ENCODE measurements around the gene TEX261. TPM values are rescaled to one million over a fixed set of nuclear protein-coding genes. Genes with fewer than 3 reads are reported as not detected.

The TEX261 gene
- total and polyA plus RNA-seq, 2 of the 8 experiments (the other 6 are each of a cell fraction or from before 2014, with no cell fraction given) = 25.2 to 30.1 TPM

DNA sequence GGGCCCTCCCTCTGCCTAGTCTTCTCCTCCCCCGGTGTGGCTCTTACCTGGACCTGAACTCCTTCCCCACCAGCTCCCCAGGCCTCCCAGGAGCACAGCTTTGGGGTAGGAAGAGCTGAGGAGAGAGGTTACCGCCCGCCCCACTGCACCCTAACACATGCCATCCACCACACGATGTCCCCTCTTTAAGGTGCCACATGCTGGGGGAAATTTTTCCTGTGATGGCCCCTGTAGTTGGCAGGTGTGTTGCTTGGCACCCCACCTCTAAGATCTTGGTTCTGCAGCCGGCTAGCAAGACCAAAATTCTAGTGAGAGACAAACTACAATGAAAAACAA is 6.9 kb upstream of the TEX261 start:
- Histone ChIP-seq H3K4me2 (ENCODE audit: insufficient read depth in 1 of 2, low read depth in 2 of 2, low read length in 2 of 2) (peak overlapping the region; percentile 17 to 67; a peak in 1 of 4 replicates), H3K23me2 (ENCODE audit: low read depth, low read length) (no peaks in the 10 kb centered on the region; the same call in 1 of the 2 replicates)
- TF ChIP-seq RAD21 (IDR thresholded peaks at IDR 0.05 in 1 of 2, conservative IDR thresholded peaks at IDR 0.05 in 1 of 2; ENCODE audit: low read depth in 2 of 2, low read length in 2 of 2) (no peak), CREB1 (IDR thresholded peaks at IDR 0.05) (no peak), SP2 (IDR thresholded peaks at IDR 0.05; ENCODE audit: low read length) (no peak), POLR2AphosphoS5 (IDR thresholded peaks at IDR 0.05; ENCODE audit: low read depth, low read length) (no peak), SIRT6 (IDR thresholded peaks at IDR 0.05; ENCODE audit: low read length) (no peak), SRF (IDR thresholded peaks at IDR 0.05; ENCODE audit: low read depth, low read length) (no peak), CBX8 (IDR thresholded peaks at IDR 0.05; ENCODE audit: borderline replicate concordance, low read depth, low read length) (no peak), CEBPB (IDR thresholded peaks at IDR 0.05; ENCODE audit: low read depth, low read length) (no peak)
- TF ChIP-seq, protein P1, sequence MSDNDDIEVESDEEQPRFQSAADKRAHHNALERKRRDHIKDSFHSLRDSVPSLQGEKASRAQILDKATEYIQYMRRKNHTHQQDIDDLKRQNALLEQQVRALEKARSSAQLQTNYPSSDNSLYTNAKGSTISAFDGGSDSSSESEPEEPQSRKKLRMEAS (IDR thresholded peaks at IDR 0.05) = peak; percentile 61; the same call in 1 of the 2 replicates
- TF ChIP-seq, protein P2, sequence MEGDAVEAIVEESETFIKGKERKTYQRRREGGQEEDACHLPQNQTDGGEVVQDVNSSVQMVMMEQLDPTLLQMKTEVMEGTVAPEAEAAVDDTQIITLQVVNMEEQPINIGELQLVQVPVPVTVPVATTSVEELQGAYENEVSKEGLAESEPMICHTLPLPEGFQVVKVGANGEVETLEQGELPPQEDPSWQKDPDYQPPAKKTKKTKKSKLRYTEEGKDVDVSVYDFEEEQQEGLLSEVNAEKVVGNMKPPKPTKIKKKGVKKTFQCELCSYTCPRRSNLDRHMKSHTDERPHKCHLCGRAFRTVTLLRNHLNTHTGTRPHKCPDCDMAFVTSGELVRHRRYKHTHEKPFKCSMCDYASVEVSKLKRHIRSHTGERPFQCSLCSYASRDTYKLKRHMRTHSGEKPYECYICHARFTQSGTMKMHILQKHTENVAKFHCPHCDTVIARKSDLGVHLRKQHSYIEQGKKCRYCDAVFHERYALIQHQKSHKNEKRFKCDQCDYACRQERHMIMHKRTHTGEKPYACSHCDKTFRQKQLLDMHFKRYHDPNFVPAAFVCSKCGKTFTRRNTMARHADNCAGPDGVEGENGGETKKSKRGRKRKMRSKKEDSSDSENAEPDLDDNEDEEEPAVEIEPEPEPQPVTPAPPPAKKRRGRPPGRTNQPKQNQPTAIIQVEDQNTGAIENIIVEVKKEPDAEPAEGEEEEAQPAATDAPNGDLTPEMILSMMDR (IDR thresholded peaks at IDR 0.05; ENCODE audit: control extremely low read depth in 1 of 3, insufficient read depth in 1 of 3, low read depth in 1 of 3, low read length in 3 of 3) = no peak

More for the DNA sequence above, 6.9 kb upstream of the TEX261 start:
- peak overlapping the region; percentile 83 for H3K18ac ChIP-seq (ENCODE audit: extremely low read depth, low read length)
- H3K23ac ChIP-seq (ENCODE audit: insufficient read length) = no peak overlapping the region
- H3K79me1 ChIP-seq (ENCODE audit: low read depth, low read length) = no peaks in the 10 kb centered on the region
- H4K8ac ChIP-seq (ENCODE audit: extremely low read depth, insufficient read depth, low read length) = 0 out of 2 replicates have a peak overlapping the region, but pooled peaks have one; percentile 26
- peaks cover 3 to 11% (median 7%) of the 10 kb centered on the region in 4 experiments; a peak in 5 of 7 replicates for H3K4me1 ChIP-seq (replicated peaks in 1 of 4; ENCODE audit: control insufficient read depth in 3 of 4, insufficient read depth in 4 of 4, low read length in 3 of 4)
- no peak overlapping the region for H3K9ac ChIP-seq (replicated peaks in 1 of 4; ENCODE audit: extremely low read depth in 1 of 4, low read depth in 3 of 4, low read length in 3 of 4)
- no peak overlapping the region for H2BK120ac ChIP-seq (replicated peaks; ENCODE audit: low read depth, low read length)
- 84% methylated on average over 5 of the region's 5 CpGs; no CpG with 5 or more reads in 1 of the 2 experiments for WGBS, 2 experiments (ENCODE audit: extremely low coverage in 1 of 2, insufficient coverage in 1 of 2, insufficient read length in 1 of 2, insufficient replicate concordance in 2 of 2, low coverage in 1 of 2, low lambda C conversion rate in 2 of 2, missing lambda C conversion rate in 1 of 2)
- FAIRE-seq = no peak
- ChIA-PET POLR2A (ENCODE audit: partially characterized antibody) (interaction anchor here (1.7 to 2.1 kb wide), 2 partner anchors 17 to 67 kb away, joined by 5 to 7 read pairs; partner anchors contain the start of gene NAGK), CTCF (ENCODE audit: partially characterized antibody) (interaction anchor here (0.5 to 3.4 kb wide), 33 partner anchors 9 to 945 kb away, joined by 3 to 19 read pairs (median 4); partner anchors contain the start of gene ANKRD53)
- no peak overlapping the region for H4K5ac ChIP-seq (ENCODE audit: insufficient read length, low read depth, low read length)
- no peak overlapping the region for H3K4ac ChIP-seq (replicated peaks; ENCODE audit: insufficient read length, low read depth, low read length)
- no peaks in the 10 kb centered on the region for H3K36me3 ChIP-seq (ENCODE audit: control insufficient read depth in 2 of 4, insufficient read depth in 4 of 4, low read length in 3 of 4)
- peaks cover 0 to 7% (median 0%) of the 10 kb centered on the region in 4 experiments; a peak in 4 of 7 replicates for H3K27me3 ChIP-seq (replicated peaks in 1 of 4; ENCODE audit: control insufficient read depth in 3 of 4, extremely low read depth in 1 of 4, insufficient read depth in 3 of 4, low read length in 3 of 4)
- H3K79me2 ChIP-seq (ENCODE audit: control insufficient read depth in 1 of 2, insufficient read depth in 2 of 2, low read length in 2 of 2) = no peaks in the 10 kb centered on the region
- H2AK5ac ChIP-seq (ENCODE audit: low read depth, low read length) = no peak overlapping the region
- H2BK5ac ChIP-seq (ENCODE audit: low read depth, low read length) = peak overlapping the region; percentile 69; the same call in 1 of the 2 replicates
- peak overlapping the region; percentile 96 for H2BK12ac ChIP-seq (ENCODE audit: low read depth, low read length)
- no peak for DNase-seq (ENCODE audit: low read depth in 1 of 2, low spot score in 2 of 2)
- H2BK20ac ChIP-seq (ENCODE audit: low read length) = 0 out of 2 replicates have a peak overlapping the region, but pooled peaks have one; percentile 55
- peak overlapping the region; percentile 81 for H4K91ac ChIP-seq (replicated peaks; ENCODE audit: insufficient read length, low read length)
- H3K56ac ChIP-seq (replicated peaks; ENCODE audit: insufficient read length, low read depth, low read length) = no peak overlapping the region
- H3K4me3 ChIP-seq (ENCODE audit: extremely low read depth in 1 of 4, insufficient read depth in 2 of 4, low read depth in 3 of 4, low read length in 4 of 4) = no peak overlapping the region; a peak in 2 of 8 replicates
- H2BK15ac ChIP-seq (ENCODE audit: low read length) = peak overlapping the region; percentile 50; the same call in 1 of the 2 replicates
- peak overlapping the region; percentile 25; the same call in 1 of the 2 replicates for H2AFZ ChIP-seq (ENCODE audit: low read length)
- no peaks in the 10 kb centered on the region for H3K9me3 ChIP-seq (ENCODE audit: insufficient read depth in 2 of 2, low read depth in 1 of 2, low read length in 1 of 2)
- no peak overlapping the region for H3K27ac ChIP-seq (ENCODE audit: low read depth, low read length)
- no peak overlapping the region for H3K14ac ChIP-seq (ENCODE audit: insufficient read length)
- no peaks in the 10 kb centered on the region for H4K20me1 ChIP-seq (replicated peaks in 1 of 2; ENCODE audit: control insufficient read depth in 1 of 2, insufficient read depth in 2 of 2, low read length in 2 of 2)

All from H1 (cell line).